Adrenal gland (tissue), 5 donors: ENCODE measurements around the gene WIZ.

Experiments used
- POLR2A ChIP-seq, 2 donors: fragments of 450-650 bp; IDR thresholded peaks; one replicate each; pipeline ENCODE4 v1.6.1; 2017; ENCODE audit warnings: antibody characterized with exemption in 2 of 2, mild to moderate bottlenecking in 2 of 2, moderate library complexity in 1 of 2
- TF ChIP-seq, protein P1 (sequence below), 6 experiments: fragments of 450-650 bp in 4 of 6; fragments of 200-600 bp in 2 of 6; sonication (generic) in 1 of 6; IDR thresholded peaks; 1 replicate in 5 of 6; 2 replicates in 1 of 6; pipeline versions ENCODE4 v1.5.1 to v1.8.0; 2016 to 2021; ENCODE audit warnings: antibody characterized with exemption in 6 of 6, mild to moderate bottlenecking in 2 of 6, moderate library complexity in 1 of 6
- donor health status: DM: no; HTN: no; CAD: no.

DNA sequence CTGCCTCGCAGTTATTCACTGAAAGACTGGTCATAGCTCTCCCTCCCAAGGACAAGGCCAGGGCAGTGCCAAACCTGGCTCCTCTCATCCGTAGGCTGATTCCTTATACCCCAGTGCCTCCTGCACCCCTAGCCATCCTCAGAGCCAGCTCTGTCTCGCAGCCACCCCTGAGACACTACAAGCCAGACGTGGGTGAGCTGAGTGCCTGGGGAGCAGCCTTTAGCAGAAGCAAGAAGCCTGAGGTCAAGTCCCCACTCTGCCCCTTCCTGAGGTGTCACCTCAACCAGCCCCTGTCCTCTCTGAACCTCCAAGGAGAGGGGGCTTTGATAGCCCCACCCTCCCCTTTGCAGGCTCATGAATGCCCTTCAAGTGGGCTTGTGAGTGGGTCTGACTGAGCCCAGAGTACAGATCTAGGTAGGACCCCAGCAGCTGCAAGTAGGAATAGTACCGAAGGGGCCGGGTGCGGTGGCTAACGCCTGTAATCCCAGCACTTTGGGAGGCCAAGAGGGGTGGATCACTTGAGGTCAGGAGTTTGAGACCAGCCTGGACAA is 16.2 kb downstream of the WIZ start:
- TF ChIP-seq, protein P1, sequence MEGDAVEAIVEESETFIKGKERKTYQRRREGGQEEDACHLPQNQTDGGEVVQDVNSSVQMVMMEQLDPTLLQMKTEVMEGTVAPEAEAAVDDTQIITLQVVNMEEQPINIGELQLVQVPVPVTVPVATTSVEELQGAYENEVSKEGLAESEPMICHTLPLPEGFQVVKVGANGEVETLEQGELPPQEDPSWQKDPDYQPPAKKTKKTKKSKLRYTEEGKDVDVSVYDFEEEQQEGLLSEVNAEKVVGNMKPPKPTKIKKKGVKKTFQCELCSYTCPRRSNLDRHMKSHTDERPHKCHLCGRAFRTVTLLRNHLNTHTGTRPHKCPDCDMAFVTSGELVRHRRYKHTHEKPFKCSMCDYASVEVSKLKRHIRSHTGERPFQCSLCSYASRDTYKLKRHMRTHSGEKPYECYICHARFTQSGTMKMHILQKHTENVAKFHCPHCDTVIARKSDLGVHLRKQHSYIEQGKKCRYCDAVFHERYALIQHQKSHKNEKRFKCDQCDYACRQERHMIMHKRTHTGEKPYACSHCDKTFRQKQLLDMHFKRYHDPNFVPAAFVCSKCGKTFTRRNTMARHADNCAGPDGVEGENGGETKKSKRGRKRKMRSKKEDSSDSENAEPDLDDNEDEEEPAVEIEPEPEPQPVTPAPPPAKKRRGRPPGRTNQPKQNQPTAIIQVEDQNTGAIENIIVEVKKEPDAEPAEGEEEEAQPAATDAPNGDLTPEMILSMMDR (IDR thresholded peaks at IDR 0.05): no peak
- TF ChIP-seq POLR2A (IDR thresholded peaks at IDR 0.05): no peak
